Activated gamma-delta T cell treated with anti-CD3 and anti-CD28 coated beads, Interleukin-2, amount 50 U/mL, for 16 hours (primary cell): ENCODE measurements around the gene POF1B.

ENCODE experiments used
- DNase-seq: peaks from one replicate; pipeline ENCODE4 v3.0.0-alpha.2; 2020; ENCODE audit warnings: low read depth

POF1B gene

DNA sequence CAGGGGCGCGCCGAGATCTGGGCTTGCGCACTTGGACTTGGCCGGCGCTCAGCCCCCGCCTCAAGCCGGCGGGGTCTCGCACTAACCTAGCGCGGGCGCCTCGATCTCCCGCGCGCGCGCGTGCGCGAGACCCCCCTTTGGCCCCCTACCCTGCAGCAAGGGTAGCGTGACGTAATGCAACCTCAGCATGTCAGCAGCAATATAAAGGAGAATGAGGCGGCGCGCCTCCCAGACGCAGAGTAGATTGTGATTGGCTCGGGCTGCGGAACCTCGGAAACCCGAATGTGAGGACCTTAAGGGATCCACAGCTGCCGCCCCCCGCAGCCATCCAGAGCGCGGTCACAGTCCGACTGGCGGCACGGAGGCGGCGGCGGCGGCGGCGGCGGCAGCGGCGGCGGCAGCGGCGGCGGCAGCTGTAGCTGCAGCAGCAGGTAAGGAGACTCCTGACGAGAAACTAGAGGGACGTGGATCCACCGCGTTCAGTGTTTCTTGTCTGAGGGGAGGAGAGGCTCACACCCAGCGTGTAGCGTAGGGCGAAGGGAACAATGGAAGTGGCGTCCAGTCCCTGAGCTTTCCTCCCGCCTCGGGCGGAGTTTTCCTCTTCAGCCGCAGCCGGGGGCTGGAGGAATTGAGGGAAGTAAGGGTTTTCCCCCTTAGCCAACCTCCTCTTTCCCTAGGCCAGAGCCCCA, 135.6 kb downstream of the POF1B start, which contains the start of the genes SATL1 and ZNF711:
TSS of gene SATL1 (minus strand) at position 19 of the 689 bp plus-strand sequence. CDS start 134,811 bp downstream, outside the sequence.
TSS of gene ZNF711 (plus strand) at position 231 of the 689 bp plus-strand sequence. CDS start 3,582 bp downstream, outside the sequence.
- no peak for DNase-seq

DNA sequence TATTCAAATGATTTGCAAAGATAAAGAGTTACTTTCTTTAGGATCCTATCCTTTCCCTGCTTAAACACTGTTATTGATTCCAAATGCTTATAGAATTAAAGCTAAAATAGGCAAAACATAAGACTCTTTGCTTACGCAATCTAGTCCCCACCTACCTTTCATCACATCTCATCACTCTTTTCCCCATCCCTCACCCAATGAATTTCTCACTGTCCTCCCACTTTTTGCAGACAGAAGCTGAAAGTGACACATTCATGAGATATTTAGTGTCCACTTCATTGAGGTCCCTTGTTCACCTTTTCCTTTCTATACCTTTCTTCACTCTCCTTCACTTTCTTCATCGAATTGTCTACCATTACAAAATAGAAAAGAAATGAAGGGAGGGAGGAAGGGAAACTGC, 136.3 kb downstream of the POF1B start:
- no peak for DNase-seq
